CD4-positive, CD25-positive, alpha-beta regulatory T cell (primary cell): ENCODE data around the gene PDPK1. TPM values are rescaled to one million over a fixed set of nuclear protein-coding genes. Genes with fewer than 3 reads are reported as not detected.

ENCODE experiments used
- ATAC-seq, 2 donors: fragments of 150-1000 bp; cut with Tn5 transposase; one replicate each; pipeline ENCODE4 v1.10.0; 2021; ENCODE audit warnings: low read depth in 2 of 2, moderate number of reproducible peaks in 2 of 2, moderate library complexity in 1 of 2
- DNase-seq, 3 donors: peaks; one replicate each; pipeline versions ENCODE4 v3.0.0 to v3.0.0-alpha.2; 2012 to 2022; ENCODE audit warnings: mixed read lengths in 1 of 3
- H3K27ac ChIP-seq: one replicate; pipeline ENCODE4 v1.7.0; 2013; ENCODE audit warnings: mild to moderate bottlenecking, low read length; ENCODE audit not compliant: insufficient read depth, poor library complexity, severe bottlenecking
- H3K27me3 ChIP-seq: one replicate; pipeline ENCODE4 v1.7.0; 2013; ENCODE audit warnings: low read length; ENCODE audit not compliant: control insufficient read depth, insufficient read depth
- H3K36me3 ChIP-seq: one replicate; pipeline ENCODE4 v1.7.0; 2013; ENCODE audit warnings: mild to moderate bottlenecking, low read length, moderate library complexity; ENCODE audit not compliant: control insufficient read depth, insufficient read depth
- H3K4me1 ChIP-seq: 2 replicates; pipeline ENCODE4 v1.7.0; 2013; ENCODE audit warnings: mild to moderate bottlenecking, low read length; ENCODE audit not compliant: insufficient read depth, control insufficient read depth, poor library complexity, severe bottlenecking
- H3K4me3 ChIP-seq: one replicate; pipeline ENCODE4 v1.7.0; 2013; ENCODE audit warnings: low read depth, mild to moderate bottlenecking, low read length, moderate library complexity
- H3K9me3 ChIP-seq, 2 experiments: 1 replicate in 1 of 2; 2 replicates in 1 of 2; pipeline ENCODE4 v1.7.0; 2013; ENCODE audit warnings: low read length in 2 of 2, mild to moderate bottlenecking in 1 of 2, moderate library complexity in 1 of 2; ENCODE audit not compliant: control insufficient read depth in 2 of 2
- H3K27ac Mint-ChIP-seq, 3 donors: one replicate each; pipeline ENCODE4 v1.8.0; 2020 to 2022; ENCODE audit warnings: mild to moderate bottlenecking in 3 of 3, mixed read lengths in 3 of 3, moderate library complexity in 2 of 3
- H3K27me3 Mint-ChIP-seq: one replicate; pipeline ENCODE4 v1.8.0; 2022; ENCODE audit warnings: mild to moderate bottlenecking, mixed read lengths
- H3K36me3 Mint-ChIP-seq: one replicate; pipeline ENCODE4 v1.8.0; 2020; ENCODE audit warnings: mixed read lengths
- H3K4me1 Mint-ChIP-seq, 4 donors: one replicate each; pipeline ENCODE4 v1.8.0; 2020 to 2022; ENCODE audit warnings: mixed read lengths in 4 of 4, mild to moderate bottlenecking in 1 of 4
- H3K4me3 Mint-ChIP-seq, 4 donors: one replicate each; pipeline ENCODE4 v1.8.0; 2020 to 2022; ENCODE audit warnings: mild to moderate bottlenecking in 4 of 4, mixed read lengths in 4 of 4, moderate library complexity in 3 of 4
- H3K9me3 Mint-ChIP-seq, 7 donors: one replicate each; pipeline ENCODE4 v1.8.0; 2020 to 2022; ENCODE audit warnings: mixed read lengths in 7 of 7, mild to moderate bottlenecking in 3 of 7, moderate library complexity in 2 of 7
- polyA plus RNA-seq, 4 donors: library from polyadenylated mRNA; unstranded; fragments of 300-500 nt; fragmentation: Illumina TruSeq; gene quantifications; one replicate each; pipeline ENCODE4 v1.2.3, GENCODE V29; 2021
- total RNA-seq: library from RNA; stranded (reverse); gene quantifications from one replicate; pipeline ENCODE4 v1.2.3, GENCODE V29; 2022

The PDPK1 gene
- total and polyA plus RNA-seq, 5 donors from 2014 or later, result 28.0 to 57.4 (median 30.5) TPM

DNA sequence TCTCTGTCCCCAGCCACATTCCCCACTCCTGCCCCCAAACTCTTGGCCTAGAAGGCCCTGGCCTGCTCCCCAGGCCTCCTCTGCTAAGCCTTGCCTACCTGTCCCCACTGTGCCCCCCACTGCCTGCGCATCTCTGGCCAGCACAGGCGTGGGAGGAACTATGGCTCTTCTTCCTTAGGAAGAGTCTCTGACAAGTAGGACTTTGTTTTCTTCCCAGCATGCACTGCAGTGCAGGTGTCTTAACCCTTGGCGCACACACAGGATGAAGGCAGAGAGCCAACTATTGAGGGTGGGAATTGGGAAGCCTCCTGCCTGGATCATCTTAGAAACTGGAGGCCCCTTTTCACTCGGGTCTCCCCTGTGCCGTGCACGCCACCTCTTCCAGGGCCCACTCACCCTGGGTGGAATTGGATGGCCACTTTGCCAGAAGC is 14.0 kb upstream of the PDPK1 start:
- peaks cover 0 to 7% (median 0%) of the 10 kb centered on the region in 7 donors for H3K9me3 Mint-ChIP-seq
- H3K4me3 Mint-ChIP-seq, result peak overlapping the region in 2 of 4 donors; percentile 72 to 86
- peaks cover 9% of the 10 kb centered on the region for H3K36me3 Mint-ChIP-seq
- H3K27me3 Mint-ChIP-seq, result peaks cover 5% of the 10 kb centered on the region
- H3K36me3 ChIP-seq, result peaks cover 34% of the 10 kb centered on the region
- H3K4me1 ChIP-seq, result peaks cover 23% of the 10 kb centered on the region
- DNase-seq, result no peak
- H3K4me3 ChIP-seq, result no peak overlapping the region
- H3K9me3 ChIP-seq, result no peaks in the 10 kb centered on the region
- no peak for ATAC-seq
- no peak overlapping the region for H3K27ac ChIP-seq
- H3K4me1 Mint-ChIP-seq, result peaks cover 6 to 37% (median 13%) of the 10 kb centered on the region in 4 donors
- H3K27ac Mint-ChIP-seq, result peak overlapping the region in 2 of 3 donors; percentile 36 to 70
- no peaks in the 10 kb centered on the region for H3K27me3 ChIP-seq

DNA sequence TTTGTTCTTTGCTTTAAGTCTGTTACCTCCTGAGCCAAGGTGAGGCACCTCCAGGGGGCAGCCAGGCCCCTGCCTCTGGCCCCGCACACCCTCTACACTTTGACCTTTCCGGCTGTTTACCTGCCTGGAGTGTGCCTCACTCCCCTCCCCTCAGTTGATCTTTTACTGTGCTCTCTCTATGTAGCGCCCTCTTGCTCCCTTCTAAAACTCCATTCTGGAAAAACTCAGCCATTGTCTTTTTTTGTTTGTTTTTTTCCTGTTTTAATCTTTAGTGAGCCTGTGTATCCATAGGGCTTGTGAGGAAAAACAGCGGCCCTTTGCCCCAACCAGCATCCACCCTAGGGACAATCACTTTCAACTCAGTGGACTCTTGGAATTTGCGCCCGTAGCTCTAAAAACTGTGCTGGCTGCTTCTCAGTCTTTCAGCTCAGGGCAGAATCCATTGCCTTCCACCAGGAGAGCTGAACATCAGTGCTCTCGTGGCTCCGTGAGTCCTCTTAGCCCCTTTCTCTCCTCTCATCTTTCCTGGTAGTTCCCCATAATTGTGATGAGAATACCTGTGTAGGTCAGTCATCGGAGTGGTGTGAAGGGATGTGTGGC is 13.4 kb upstream of the PDPK1 start:
- peaks cover 9% of the 10 kb centered on the region for H3K36me3 Mint-ChIP-seq
- peak overlapping the region; percentile 36 to 85 (median 73) for H3K27ac Mint-ChIP-seq
- Histone ChIP-seq H3K36me3 (peaks cover 33% of the 10 kb centered on the region), H3K27ac (no peak overlapping the region), H3K9me3 (no peaks in the 10 kb centered on the region), H3K4me3 (no peak overlapping the region), H3K4me1 (peaks cover 17% of the 10 kb centered on the region), H3K27me3 (no peaks in the 10 kb centered on the region)
- peaks cover 4 to 32% (median 13%) of the 10 kb centered on the region in 4 donors for H3K4me1 Mint-ChIP-seq
- DNase-seq, result no peak
- H3K4me3 Mint-ChIP-seq, result peak overlapping the region in 2 of 4 donors; percentile 69 to 72
- ATAC-seq, result no peak
- H3K9me3 Mint-ChIP-seq, result peaks cover 0 to 7% (median 0%) of the 10 kb centered on the region in 7 donors
- peaks cover 5% of the 10 kb centered on the region for H3K27me3 Mint-ChIP-seq

DNA sequence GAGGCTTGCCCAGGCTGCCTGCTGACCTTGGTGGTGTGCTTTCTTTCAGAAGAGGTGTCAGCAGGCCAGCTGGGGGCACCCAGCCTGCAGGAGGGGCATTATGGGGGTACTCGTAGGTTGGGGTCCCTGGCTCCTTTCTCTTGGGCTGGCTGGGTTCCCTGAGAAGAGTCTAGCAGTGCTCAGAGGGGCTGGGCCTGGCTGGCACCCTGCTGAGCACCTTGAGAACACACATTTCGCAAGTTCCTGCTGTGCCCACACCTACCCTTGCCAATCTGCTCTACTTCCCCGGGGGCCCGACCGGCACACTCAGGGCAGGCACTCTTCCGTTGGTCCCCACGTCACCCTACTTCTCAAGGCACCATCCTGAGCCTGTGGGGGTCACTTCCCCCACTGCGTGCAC is 11.7 kb upstream of the PDPK1 start:
- Histone ChIP-seq H3K36me3 (peaks cover 31% of the 10 kb centered on the region), H3K27me3 (no peaks in the 10 kb centered on the region), H3K27ac (no peak overlapping the region), H3K4me1 (peaks cover 7% of the 10 kb centered on the region), H3K9me3 (no peaks in the 10 kb centered on the region), H3K4me3 (no peak overlapping the region)
- peaks cover 0 to 23% (median 10%) of the 10 kb centered on the region in 4 donors for H3K4me1 Mint-ChIP-seq
- ATAC-seq, result no peak
- DNase-seq, result no peak
- H3K36me3 Mint-ChIP-seq, result peaks cover 9% of the 10 kb centered on the region
- H3K27ac Mint-ChIP-seq, result peak overlapping the region in 1 of 3 donors; percentile 26
- peaks cover 0 to 4% (median 0%) of the 10 kb centered on the region in 7 donors for H3K9me3 Mint-ChIP-seq
- H3K27me3 Mint-ChIP-seq, result no peaks in the 10 kb centered on the region
- H3K4me3 Mint-ChIP-seq, result peak overlapping the region in 1 of 4 donors; percentile 44

DNA sequence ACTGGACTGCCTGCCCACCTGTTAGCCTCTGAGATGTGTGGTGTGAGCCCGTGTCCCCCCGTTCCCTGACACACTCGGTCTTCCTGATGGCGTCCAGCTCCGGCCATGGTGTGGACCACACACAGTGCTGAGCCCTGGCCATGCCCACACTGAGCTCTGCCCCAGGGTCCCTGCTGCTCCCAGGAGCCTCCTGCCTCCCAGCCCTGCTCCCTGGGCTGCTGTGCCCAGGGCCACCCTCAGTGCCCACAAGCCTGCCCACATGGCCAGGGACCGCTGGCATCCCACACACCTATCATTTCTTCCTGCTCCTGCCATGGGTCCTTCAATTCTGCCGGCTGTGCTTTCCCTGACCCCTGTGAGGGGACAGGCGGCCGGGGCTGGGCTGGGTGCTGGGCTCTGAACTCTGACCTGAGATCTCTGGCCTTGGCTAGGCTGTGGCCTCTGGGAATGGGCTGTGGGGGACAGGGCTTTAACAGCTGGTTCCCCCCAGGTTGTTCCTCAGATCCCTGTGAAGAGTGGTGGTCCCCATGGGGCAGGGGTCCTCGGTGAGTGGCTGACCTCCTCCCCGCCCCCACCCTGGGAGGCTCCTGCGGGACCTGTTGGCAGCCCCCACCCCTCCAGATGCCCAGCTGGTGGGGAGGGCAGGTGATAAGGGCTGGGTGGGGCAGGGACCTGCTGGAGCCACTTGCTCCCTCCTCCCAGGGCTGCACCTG is 10.6 kb upstream of the PDPK1 start:
- no peak overlapping the region for H3K27ac ChIP-seq
- Mint-ChIP-seq H3K4me1 (peaks cover 0 to 29% (median 13%) of the 10 kb centered on the region in 4 donors), H3K4me3 (peak overlapping the region in 2 of 4 donors; percentile 44 to 76), H3K27me3 (peaks cover 6% of the 10 kb centered on the region), H3K9me3 (peaks cover 0 to 4% (median 0%) of the 10 kb centered on the region in 7 donors), H3K36me3 (peaks cover 9% of the 10 kb centered on the region), H3K27ac (no peak overlapping the region)
- no peaks in the 10 kb centered on the region for H3K27me3 ChIP-seq
- ATAC-seq (no peak), DNase-seq (no peak)
- no peaks in the 10 kb centered on the region for H3K9me3 ChIP-seq
- no peak overlapping the region for H3K4me3 ChIP-seq
- peaks cover 28% of the 10 kb centered on the region for H3K36me3 ChIP-seq
- peaks cover 9% of the 10 kb centered on the region for H3K4me1 ChIP-seq

DNA sequence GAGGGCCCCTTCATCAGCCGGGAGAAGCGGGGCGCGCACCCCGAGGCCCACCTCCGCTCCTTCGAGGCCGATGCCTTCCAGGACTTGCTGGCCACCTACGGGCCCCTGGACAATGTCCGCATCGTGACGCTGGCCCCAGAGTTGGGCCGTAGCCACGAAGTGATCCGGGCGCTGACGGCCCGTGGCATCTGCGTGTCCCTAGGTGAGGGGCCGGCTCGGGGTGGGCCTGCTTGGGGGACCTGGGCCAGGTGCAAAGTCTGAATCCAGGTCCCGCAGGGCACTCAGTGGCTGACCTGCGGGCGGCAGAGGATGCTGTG is 10.1 kb upstream of the PDPK1 start:
- Histone ChIP-seq H3K27me3 (no peaks in the 10 kb centered on the region), H3K4me1 (peaks cover 12% of the 10 kb centered on the region), H3K9me3 (no peaks in the 10 kb centered on the region), H3K36me3 (peaks cover 28% of the 10 kb centered on the region), H3K27ac (no peak overlapping the region), H3K4me3 (no peak overlapping the region)
- H3K27ac Mint-ChIP-seq, result no peak overlapping the region
- peaks cover 9% of the 10 kb centered on the region for H3K36me3 Mint-ChIP-seq
- no peak for DNase-seq
- no peak for ATAC-seq
- H3K9me3 Mint-ChIP-seq, result peaks cover 0 to 4% (median 0%) of the 10 kb centered on the region in 7 donors
- H3K4me1 Mint-ChIP-seq, result peaks cover 0 to 32% (median 14%) of the 10 kb centered on the region in 4 donors
- H3K4me3 Mint-ChIP-seq, result no peak overlapping the region
- H3K27me3 Mint-ChIP-seq, result peaks cover 11% of the 10 kb centered on the region

DNA sequence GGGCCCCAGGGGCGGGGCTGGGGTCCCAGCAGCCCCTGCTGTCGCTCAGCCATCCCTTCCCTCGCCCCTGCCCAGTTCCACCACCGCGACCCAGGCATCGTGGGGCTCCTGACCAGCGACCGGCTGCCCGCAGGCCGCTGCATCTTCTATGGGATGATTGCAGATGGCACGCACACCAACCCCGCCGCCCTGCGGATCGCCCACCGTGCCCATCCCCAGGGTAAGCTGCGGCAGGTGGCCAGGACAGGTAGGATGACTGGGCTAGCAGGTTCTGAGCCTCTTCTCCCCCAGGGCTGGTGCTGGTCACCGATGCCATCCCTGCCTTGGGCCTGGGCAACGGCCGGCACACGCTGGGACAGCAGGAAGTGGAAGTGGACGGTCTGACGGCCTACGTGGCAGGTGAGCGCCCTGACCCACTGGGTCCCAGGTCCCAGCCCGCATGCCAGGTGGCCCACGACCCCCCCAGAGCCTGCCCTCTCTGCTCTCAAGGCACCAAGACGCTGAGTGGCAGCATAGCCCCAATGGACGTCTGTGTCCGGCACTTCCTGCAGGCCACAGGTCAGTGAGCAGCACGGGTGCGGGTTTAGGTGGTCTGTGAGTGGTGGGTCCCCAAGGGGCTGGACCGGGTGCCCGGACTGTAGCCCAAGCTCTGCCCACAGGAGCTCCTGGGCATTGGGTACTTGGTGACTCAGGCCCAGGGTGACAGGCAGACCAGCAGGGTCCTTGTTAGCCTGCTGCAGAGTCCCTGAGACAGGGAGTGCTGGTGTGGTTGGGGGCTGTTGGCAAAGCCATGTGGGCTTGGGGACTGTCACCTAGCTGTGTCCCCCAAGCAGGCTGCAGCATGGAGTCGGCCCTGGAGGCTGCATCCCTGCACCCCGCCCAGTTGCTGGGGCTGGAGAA is 9.4 kb upstream of the PDPK1 start:
- H3K4me1 ChIP-seq, result peaks cover 17% of the 10 kb centered on the region
- no peaks in the 10 kb centered on the region for H3K9me3 ChIP-seq
- peaks cover 9% of the 10 kb centered on the region for H3K36me3 Mint-ChIP-seq
- no peak overlapping the region for H3K4me3 ChIP-seq
- peaks cover 15% of the 10 kb centered on the region for H3K27me3 Mint-ChIP-seq
- no peak overlapping the region for H3K27ac Mint-ChIP-seq
- H3K27me3 ChIP-seq, result no peaks in the 10 kb centered on the region
- peaks cover 0 to 35% (median 14%) of the 10 kb centered on the region in 4 donors for H3K4me1 Mint-ChIP-seq
- ATAC-seq (no peak), DNase-seq (no peak)
- H3K27ac ChIP-seq, result no peak overlapping the region
- peaks cover 0 to 4% (median 0%) of the 10 kb centered on the region in 7 donors for H3K9me3 Mint-ChIP-seq
- peaks cover 23% of the 10 kb centered on the region for H3K36me3 ChIP-seq
- peak overlapping the region in 1 of 4 donors; percentile 26 for H3K4me3 Mint-ChIP-seq

DNA sequence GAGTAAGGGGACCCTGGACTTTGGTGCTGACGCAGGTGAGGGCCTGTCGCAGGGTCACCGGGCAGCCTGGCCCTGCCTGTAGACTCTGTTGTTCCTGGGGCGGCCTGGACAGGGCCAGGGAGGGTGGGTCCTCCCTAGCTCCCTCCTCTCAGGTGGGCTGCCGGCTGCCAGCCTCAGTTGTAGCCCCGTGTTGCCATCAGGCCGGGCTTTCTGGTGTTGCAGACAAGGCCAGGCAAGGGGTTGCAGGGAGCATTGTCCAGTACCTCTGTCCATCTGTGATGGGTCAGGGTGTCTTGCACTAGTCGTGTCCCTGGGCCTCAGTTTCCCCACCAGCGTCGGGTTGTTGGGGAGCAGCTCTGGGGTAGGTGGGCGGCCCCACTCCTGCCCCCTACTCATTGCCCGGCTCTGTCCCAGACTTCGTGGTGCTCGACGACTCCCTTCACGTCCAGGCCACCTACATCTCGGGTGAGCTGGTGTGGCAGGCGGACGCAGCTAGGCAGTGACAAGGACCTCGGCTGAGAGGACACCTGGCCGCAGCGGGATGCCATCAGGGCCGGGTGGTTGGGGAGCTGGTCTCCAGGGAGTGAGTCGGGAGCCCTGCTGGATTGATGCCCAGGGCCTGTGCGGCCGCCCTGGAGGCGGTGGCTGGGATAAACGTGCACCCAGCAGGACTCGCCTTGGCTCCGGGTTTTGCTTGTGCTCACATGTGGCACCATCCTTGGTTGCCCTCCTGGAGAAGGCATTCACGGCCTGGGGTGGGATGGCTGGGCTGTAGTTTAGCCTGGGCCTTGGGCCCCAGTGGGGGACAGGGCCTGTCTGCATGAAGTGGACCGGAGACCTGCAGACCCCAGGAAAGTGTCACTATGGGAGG is 8.5 kb upstream of the PDPK1 start:
- peak overlapping the region in 2 of 4 donors; percentile 59 to 63 for H3K4me3 Mint-ChIP-seq
- Histone ChIP-seq H3K4me3 (no peak overlapping the region), H3K27ac (no peak overlapping the region), H3K27me3 (no peaks in the 10 kb centered on the region), H3K36me3 (peaks cover 14% of the 10 kb centered on the region), H3K9me3 (no peaks in the 10 kb centered on the region), H3K4me1 (peaks cover 17% of the 10 kb centered on the region)
- H3K9me3 Mint-ChIP-seq, result peaks cover 0 to 4% (median 0%) of the 10 kb centered on the region in 7 donors
- peaks cover 7% of the 10 kb centered on the region for H3K36me3 Mint-ChIP-seq
- peaks cover 15% of the 10 kb centered on the region for H3K27me3 Mint-ChIP-seq
- no peak for DNase-seq
- H3K27ac Mint-ChIP-seq, result no peak overlapping the region
- ATAC-seq, result no peak
- H3K4me1 Mint-ChIP-seq, result peaks cover 0 to 32% (median 15%) of the 10 kb centered on the region in 4 donors
